Liver (tissue), 3 donors: Measurements from ENCODE around the gene TFDP1.

Source experiments
- EGR1 ChIP-seq, 2 donors: IDR thresholded peaks; 2 replicates each; pipeline ENCODE4 v1.6.1; 2016 to 2018; ENCODE audit warnings: antibody characterized with exemption in 2 of 2, low read depth in 2 of 2
- FOXA1 ChIP-seq: IDR thresholded peaks from 2 replicates; pipeline ENCODE4 v1.6.1; 2016; ENCODE audit warnings: antibody characterized with exemption
- GABPA ChIP-seq, 2 donors: IDR thresholded peaks in 1 of 2; conservative IDR thresholded peaks in 1 of 2; 2 replicates each; pipeline ENCODE4 v1.6.1; 2016; ENCODE audit warnings: antibody characterized with exemption in 2 of 2, mild to moderate bottlenecking in 1 of 2, moderate library complexity in 1 of 2
- HNF4A ChIP-seq, 2 donors: conservative IDR thresholded peaks; 2 replicates each; pipeline ENCODE4 v1.6.1; 2016; ENCODE audit warnings: antibody characterized with exemption in 2 of 2, mild to moderate bottlenecking in 2 of 2
- JUND ChIP-seq, 2 donors: IDR thresholded peaks; 2 replicates each; pipeline ENCODE4 v1.6.1; 2016; ENCODE audit warnings: antibody characterized with exemption in 2 of 2
- RAD21 ChIP-seq, 2 donors: IDR thresholded peaks; 2 replicates each; pipeline ENCODE4 v1.6.1; 2016; ENCODE audit warnings: antibody characterized with exemption in 2 of 2, mild to moderate bottlenecking in 2 of 2
- SP1 ChIP-seq: IDR thresholded peaks from 2 replicates; pipeline ENCODE4 v1.6.1; 2018; ENCODE audit warnings: antibody characterized with exemption, mild to moderate bottlenecking
- TAF1 ChIP-seq: conservative IDR thresholded peaks from 2 replicates; pipeline ENCODE4 v1.6.1; 2016; ENCODE audit warnings: antibody characterized with exemption, mild to moderate bottlenecking
- YY1 ChIP-seq: IDR thresholded peaks from 2 replicates; pipeline ENCODE4 v1.6.1; 2016; ENCODE audit warnings: antibody characterized with exemption, mild to moderate bottlenecking
- TF ChIP-seq, protein P1 (sequence below): IDR thresholded peaks from 2 replicates; pipeline ENCODE4 v1.6.1; 2016; ENCODE audit warnings: antibody characterized with exemption
- TF ChIP-seq, protein P2 (sequence below): fragments of 150-350 bp; IDR thresholded peaks from 2 replicates; pipeline ENCODE4 v1.5.1; 2017; ENCODE audit warnings: improper control_type of control experiment, low read depth, low read length; ENCODE audit not compliant: missing input control
- TF ChIP-seq, protein P3 (sequence below): IDR thresholded peaks from 2 replicates; pipeline ENCODE4 v1.6.1; 2016; ENCODE audit warnings: antibody characterized with exemption
- TF ChIP-seq, protein P4 (sequence below): IDR thresholded peaks from 2 replicates; pipeline ENCODE4 v1.6.1; 2016; ENCODE audit warnings: antibody characterized with exemption, mild to moderate bottlenecking
- TF ChIP-seq, protein P5 (sequence below): IDR thresholded peaks from 2 replicates; pipeline ENCODE4 v1.6.1; 2016; ENCODE audit warnings: antibody characterized with exemption
- donor health status: healthy.
- donor health status: healthy.

DNA sequence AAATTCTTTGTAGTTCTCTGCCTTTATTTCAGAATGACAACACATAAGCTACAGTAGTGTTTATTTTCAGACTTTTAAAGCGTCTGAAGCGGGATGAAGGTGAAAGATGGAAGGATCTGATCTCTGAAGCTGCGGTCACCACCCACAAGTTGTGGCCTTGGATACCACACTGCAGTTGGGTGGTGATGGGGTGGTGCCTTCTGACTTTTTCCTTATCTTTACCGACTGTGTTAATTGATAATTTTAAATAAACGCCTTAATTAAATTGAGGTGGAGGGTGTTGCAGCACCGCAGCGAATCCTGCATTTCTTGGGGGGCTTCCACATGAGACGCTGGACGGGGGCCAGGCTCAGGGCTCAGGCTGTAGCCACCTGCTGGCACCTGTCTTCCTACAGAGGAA, 1.3 kb downstream of the TFDP1 start:
- no peak for TF ChIP-seq GABPA (IDR thresholded peaks at IDR 0.05 in 1 of 2, conservative IDR thresholded peaks at IDR 0.05 in 1 of 2)
- TF ChIP-seq, protein P1, sequence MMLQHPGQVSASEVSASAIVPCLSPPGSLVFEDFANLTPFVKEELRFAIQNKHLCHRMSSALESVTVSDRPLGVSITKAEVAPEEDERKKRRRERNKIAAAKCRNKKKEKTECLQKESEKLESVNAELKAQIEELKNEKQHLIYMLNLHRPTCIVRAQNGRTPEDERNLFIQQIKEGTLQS, result no peak
- TF ChIP-seq, protein P2, sequence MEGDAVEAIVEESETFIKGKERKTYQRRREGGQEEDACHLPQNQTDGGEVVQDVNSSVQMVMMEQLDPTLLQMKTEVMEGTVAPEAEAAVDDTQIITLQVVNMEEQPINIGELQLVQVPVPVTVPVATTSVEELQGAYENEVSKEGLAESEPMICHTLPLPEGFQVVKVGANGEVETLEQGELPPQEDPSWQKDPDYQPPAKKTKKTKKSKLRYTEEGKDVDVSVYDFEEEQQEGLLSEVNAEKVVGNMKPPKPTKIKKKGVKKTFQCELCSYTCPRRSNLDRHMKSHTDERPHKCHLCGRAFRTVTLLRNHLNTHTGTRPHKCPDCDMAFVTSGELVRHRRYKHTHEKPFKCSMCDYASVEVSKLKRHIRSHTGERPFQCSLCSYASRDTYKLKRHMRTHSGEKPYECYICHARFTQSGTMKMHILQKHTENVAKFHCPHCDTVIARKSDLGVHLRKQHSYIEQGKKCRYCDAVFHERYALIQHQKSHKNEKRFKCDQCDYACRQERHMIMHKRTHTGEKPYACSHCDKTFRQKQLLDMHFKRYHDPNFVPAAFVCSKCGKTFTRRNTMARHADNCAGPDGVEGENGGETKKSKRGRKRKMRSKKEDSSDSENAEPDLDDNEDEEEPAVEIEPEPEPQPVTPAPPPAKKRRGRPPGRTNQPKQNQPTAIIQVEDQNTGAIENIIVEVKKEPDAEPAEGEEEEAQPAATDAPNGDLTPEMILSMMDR, result no peak
- no peak for TF ChIP-seq RAD21 (IDR thresholded peaks at IDR 0.05)
- TF ChIP-seq HNF4A (conservative IDR thresholded peaks at IDR 0.05), result no peak
- no peak for TF ChIP-seq EGR1 (IDR thresholded peaks at IDR 0.05; ENCODE audit: low read depth in 2 of 2)
- TF ChIP-seq TAF1, result no peak
- TF ChIP-seq, protein P3, sequence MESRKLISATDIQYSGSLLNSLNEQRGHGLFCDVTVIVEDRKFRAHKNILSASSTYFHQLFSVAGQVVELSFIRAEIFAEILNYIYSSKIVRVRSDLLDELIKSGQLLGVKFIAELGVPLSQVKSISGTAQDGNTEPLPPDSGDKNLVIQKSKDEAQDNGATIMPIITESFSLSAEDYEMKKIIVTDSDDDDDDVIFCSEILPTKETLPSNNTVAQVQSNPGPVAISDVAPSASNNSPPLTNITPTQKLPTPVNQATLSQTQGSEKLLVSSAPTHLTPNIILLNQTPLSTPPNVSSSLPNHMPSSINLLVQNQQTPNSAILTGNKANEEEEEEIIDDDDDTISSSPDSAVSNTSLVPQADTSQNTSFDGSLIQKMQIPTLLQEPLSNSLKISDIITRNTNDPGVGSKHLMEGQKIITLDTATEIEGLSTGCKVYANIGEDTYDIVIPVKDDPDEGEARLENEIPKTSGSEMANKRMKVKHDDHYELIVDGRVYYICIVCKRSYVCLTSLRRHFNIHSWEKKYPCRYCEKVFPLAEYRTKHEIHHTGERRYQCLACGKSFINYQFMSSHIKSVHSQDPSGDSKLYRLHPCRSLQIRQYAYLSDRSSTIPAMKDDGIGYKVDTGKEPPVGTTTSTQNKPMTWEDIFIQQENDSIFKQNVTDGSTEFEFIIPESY, result no peak
- TF ChIP-seq, protein P4, sequence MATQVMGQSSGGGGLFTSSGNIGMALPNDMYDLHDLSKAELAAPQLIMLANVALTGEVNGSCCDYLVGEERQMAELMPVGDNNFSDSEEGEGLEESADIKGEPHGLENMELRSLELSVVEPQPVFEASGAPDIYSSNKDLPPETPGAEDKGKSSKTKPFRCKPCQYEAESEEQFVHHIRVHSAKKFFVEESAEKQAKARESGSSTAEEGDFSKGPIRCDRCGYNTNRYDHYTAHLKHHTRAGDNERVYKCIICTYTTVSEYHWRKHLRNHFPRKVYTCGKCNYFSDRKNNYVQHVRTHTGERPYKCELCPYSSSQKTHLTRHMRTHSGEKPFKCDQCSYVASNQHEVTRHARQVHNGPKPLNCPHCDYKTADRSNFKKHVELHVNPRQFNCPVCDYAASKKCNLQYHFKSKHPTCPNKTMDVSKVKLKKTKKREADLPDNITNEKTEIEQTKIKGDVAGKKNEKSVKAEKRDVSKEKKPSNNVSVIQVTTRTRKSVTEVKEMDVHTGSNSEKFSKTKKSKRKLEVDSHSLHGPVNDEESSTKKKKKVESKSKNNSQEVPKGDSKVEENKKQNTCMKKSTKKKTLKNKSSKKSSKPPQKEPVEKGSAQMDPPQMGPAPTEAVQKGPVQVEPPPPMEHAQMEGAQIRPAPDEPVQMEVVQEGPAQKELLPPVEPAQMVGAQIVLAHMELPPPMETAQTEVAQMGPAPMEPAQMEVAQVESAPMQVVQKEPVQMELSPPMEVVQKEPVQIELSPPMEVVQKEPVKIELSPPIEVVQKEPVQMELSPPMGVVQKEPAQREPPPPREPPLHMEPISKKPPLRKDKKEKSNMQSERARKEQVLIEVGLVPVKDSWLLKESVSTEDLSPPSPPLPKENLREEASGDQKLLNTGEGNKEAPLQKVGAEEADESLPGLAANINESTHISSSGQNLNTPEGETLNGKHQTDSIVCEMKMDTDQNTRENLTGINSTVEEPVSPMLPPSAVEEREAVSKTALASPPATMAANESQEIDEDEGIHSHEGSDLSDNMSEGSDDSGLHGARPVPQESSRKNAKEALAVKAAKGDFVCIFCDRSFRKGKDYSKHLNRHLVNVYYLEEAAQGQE, result no peak
- TF ChIP-seq SP1, result no peak
- no peak for TF ChIP-seq FOXA1
- TF ChIP-seq, protein P5, sequence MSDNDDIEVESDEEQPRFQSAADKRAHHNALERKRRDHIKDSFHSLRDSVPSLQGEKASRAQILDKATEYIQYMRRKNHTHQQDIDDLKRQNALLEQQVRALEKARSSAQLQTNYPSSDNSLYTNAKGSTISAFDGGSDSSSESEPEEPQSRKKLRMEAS, result no peak
- TF ChIP-seq JUND (IDR thresholded peaks at IDR 0.05), result no peak
- no peak for TF ChIP-seq YY1
